GM10266 (cell line): Measurements from ENCODE around the gene NFS1.
A peak's percentile ranks its signal among the peaks of the same experiment; 100 is the strongest.
"Not testable (repeated sequence)": the region's sequence is repeated elsewhere in the genome, so short reads cannot be mapped to it uniquely, and the experiment has no call there.

ENCODE experiments used
- DNase-seq: peaks from one replicate; pipeline ENCODE4 v3.0.0; 2012; ENCODE audit errors: extremely low spot score
- CTCF ChIP-seq: IDR thresholded peaks from 2 replicates; pipeline ENCODE4 v1.5.1; 2012; ENCODE audit warnings: mild to moderate bottlenecking, low read depth; ENCODE audit not compliant: control insufficient read depth, insufficient read depth; ENCODE audit errors: missing control alignments

Gene NFS1

GRCh38 chr20:35699127-35699956 is at the start of gene NFS1, which contains the start of gene ROMO1:
Gene NFS1 (minus strand): TSS chr20:35699352. CDS start chr20:35699288, 64 bp downstream.
Gene ROMO1 (plus strand): TSS chr20:35699405. CDS start chr20:35699633, 228 bp downstream.
- peak; percentile 89 for DNase-seq
- TF ChIP-seq CTCF: peak; percentile 27

DNA sequence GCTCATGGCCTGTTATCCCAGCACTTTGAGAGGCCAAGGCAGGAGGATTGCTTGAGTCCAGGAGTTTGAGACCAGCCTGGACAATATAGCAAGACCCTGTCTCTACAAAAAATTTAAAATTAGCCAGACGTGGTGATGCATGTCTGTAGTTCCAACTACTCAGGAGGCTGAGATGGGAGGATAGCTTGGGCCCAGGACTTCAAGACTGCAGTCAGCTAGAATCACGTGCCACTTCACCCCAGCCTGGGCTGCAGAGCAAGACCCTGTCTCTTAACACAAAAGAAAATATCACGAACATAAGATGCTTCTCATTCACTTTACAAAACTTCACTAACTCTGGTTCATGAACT is 45.3 kb upstream of the NFS1 start:
- not testable (repeated sequence) for DNase-seq

DNA sequence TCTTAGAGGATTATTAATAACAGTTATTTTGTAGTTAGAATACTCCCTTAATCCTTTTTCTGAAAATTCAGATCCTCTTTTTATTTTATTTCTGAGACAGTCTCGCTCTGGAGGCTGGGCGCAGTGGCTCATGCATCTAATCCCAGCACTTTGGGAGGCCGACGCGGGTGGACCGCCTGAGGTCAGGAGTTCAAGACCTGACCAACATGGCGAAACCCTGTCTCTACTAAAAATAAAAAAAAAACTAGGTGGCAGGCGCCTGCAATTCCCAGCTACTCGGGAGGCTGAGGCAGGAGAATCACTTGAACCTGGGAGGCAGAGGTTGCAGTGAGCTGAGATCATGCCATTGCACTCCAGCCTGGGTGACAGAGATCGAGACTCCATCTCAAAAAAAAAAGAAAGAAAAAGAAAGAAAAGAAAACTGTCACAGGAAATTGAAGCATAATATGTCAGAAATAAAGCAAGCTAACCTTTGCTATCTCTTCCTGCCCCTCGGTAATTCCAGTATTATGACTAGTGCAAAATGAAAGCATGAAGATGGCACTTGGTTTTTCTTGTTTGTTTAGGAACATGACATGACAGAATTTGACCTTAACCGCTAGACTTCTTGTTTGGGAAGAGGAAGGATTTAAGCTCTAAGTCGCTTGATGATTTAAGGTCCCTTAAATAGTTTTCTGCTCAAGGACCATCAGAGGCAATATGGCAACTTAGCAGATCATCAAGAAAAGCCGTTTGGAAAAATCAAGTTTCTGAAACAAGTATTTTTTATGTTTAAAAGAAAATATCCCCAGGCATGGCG is 44.7 kb upstream of the NFS1 start:
- TF ChIP-seq CTCF: no peak
- DNase-seq: no peak

DNA sequence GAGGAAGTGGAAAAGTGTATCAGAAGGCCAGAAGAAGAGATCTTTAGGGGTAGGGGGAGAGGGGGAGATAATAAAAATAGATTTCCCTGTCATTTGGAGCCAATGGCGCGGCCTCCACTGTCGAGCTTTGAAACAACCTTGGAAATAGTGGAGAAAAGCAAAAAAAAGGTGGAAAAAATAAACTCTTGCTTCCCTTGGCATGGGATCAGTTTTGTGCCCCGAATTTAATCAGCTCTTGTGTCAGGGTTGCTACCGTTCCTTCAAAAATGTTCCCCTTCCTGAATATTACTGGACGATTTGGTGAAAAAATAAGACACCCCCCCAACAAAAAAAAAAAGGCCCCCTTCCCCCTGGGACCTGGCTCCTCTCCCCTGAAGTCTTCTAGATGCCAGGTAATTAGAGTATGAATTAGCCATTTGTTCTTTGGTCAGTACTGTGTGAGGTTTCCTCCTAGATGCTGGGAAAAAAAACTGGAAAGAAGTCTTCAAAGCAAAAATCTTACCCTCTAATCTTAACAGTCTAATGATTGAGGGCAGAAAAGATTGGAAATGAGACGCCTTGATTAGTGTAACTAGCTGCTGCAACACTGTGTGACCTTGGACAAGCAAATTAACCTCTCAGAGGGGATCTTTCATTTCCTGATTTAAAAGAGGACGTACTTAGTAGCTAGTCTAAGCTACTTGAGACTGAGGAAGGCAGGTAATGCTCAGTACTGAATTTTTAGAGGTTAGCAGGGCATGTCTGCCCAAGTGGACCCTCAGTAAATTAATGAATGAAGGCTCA is 43.8 kb upstream of the NFS1 start:
- peak; percentile 38 for DNase-seq
- TF ChIP-seq CTCF: no peak

GRCh38 chr20:35741892-35742740 is 43.0 kb upstream of the NFS1 start, which contains the start of gene RBM39:
Gene RBM39 (minus strand): TSS chr20:35742260. CDS start chr20:35740874, 1,386 bp downstream.
- peak; percentile 38 for TF ChIP-seq CTCF
- peak; percentile 88 for DNase-seq

GRCh38 chr20:35739294-35740163 is 40.4 kb upstream of the NFS1 start:
- DNase-seq: no peak
- TF ChIP-seq CTCF: peak; percentile 30
